HG02973 (cell line): Measurements from ENCODE around the gene YAE1.

Source experiments
- ATAC-seq: cut with Tn5 transposase; IDR thresholded peaks from one replicate; pipeline ENCODE4 v1.9.1; 2021; ENCODE audit warnings: moderate library complexity; ENCODE audit not compliant: unreplicated experiment

The YAE1 gene

DNA sequence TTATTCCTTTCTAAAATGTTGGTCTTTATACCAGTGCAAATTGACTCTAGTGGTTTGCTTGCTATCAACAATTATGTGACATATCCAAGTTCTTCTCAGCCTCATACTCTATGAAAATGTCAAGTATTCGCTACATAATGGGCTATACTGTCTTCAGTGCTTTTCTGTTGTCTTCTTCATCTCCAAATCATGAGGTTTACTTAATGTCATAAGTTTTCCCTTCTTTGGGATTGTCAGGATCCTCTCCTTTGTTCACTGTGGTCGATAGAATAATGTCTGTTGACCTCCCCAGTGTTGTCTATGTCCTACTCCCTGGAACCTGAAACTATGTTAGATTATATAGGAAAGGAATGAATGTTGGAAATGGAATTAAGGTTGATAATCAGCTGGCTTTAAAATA lies 40.7 kb downstream of the YAE1 start:
- ATAC-seq, result no peak

DNA sequence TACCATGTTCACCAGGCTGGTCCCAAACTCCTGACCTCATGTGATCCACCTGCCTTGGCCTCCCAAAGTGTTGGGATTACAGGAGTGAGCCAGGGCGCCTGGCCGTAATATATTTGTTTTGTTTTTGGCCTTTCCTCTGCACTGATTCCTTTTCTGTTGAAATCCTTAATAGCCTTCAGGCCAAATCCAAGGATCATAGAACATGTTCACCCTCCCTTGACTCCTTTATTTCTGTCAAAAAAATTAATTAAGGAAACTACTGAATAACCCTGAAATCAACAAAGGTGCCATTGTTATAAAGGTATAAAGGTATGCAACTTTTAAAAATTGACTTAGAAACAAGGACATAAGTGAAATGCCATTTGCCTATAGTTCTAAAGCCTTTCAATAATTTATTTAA lies 41.7 kb downstream of the YAE1 start:
- no peak for ATAC-seq

DNA sequence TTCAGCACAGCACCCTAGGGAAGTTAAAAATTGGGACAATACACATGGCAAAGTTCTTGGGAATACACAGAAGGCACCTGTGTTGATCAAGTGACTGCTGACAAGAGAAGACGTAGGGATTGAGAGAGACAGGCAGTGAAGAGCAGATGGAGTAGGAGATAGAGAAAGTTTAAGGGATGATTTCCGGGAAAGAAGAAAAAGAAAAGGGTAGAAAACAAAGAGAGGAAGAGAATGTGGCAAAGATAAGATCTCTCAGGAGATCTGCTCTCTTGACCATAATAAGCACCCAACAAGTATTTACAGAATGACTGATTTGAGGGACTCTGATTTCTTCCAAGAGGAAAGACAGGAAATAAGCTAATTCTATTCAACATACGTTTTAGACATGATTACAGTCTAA lies 42.1 kb downstream of the YAE1 start:
- ATAC-seq, result no peak

DNA sequence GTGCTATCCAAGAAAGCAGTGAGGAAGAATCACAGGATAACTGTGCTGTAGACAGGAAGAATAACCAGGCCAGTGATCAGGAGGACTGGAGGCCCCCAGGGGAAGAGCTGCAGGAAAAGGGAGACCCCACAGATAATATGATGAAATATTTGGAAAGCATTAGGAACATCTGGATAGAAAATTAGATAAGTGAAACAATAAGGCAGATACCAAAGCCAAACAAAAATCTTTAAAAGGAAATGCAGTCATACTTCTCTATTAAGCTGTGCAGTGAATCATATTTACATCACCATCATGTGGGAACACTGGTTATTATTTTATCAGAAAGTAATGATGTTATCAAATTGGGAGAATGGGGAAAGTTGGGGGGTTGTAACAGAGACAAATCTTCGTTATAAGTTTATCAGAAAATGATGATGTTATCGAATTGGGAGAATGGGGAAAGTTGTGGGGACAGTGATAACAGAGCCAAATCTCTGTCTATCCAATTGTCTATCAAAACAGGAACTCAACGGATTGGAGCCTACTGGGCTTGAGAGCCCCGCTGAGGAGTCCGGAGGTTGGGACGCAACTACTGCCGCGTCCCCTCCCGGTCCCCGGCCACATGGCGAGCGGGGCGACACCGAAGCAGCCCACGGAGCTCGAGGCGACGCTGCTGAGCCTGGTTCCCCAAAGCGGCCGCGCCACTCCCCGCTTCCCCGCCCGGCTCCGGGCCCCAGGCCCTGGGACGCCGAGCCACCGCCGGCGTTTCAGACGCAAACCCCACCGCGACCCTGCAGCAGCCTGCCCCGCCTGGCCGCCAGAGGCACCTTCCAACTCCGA lies 43.1 kb downstream of the YAE1 start:
- ATAC-seq, result no peak

DNA sequence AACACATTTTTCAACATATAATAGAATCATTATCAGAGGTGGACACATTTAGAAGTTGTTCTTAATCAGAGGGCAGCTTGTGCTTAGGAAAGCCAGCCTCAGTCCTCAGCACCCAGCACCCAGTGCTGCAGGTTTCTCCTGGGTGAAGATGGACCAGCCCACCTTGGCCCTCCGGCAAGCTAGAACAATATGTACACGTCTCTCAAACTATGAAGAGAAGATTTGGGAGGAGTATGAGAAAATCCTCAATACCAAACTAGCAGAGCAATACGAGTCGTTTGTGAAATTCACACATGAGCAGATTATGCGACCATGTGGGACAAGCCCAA lies 43.7 kb downstream of the YAE1 start:
- no peak for ATAC-seq

DNA sequence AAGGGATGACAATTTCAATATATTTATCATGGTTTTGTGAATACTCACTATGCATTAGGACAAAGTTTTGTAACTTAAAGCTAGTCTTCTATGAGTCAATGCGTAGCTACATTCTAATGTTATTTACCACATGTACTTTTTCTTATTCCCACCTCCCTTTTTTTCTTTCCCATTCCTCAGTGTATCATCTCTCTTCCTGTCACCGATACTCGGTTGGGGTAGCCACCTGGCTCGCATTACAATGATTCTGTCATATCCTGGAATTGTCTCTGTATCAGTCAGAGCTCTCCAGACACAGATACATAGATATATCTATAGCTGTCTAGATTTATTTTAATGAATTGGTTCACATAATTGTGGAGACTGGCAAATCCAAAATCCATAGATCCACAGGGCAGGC lies 47.4 kb downstream of the YAE1 start:
- no peak for ATAC-seq

DNA sequence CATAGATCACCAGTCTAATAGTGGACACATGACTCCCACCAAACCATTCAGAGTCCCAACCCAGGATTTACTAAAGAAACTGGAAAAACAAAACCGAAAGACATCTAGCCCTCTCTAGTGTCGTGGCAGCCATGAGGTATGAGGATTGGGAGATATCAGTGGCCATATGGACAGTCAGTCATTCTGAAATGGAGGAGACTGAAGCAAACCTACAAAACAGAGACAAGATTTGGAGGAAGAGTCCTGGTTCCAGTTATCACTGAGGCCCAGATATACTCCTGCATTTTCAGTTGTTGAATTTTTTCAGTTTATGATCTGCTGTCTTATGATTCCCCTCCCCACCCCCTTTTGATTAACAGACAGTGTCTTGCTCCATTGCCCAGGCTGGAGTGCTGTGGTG lies 48.1 kb downstream of the YAE1 start:
- ATAC-seq, result no peak

DNA sequence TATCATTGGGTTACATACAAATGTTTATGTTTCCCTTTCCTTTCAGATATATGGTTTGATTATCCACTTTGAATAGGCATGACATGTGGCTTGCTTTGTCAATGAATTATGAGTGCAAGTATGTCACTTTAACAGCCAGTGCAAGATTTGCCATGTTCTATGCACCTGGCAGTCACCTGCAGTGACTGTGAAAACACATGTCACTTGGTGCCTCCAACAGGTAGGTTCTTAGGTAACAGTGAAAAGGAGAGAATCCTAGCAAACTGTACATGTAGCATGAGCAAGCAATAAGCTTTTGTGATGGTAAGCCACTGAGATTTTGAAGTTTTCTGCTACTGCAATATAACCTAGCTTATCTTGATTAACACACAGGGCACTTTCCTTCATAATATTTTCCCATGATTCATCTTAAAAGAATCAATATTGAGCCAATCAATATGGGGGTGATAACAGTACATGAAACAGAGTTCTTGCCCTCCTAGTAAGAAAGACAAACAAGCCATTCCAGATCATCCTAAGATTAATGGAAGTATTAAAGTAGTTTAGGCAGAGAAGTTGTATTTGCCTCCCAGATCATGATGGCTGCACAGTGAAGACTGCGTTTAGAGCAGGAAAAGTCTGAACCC lies 49.3 kb downstream of the YAE1 start:
- ATAC-seq, result no peak

DNA sequence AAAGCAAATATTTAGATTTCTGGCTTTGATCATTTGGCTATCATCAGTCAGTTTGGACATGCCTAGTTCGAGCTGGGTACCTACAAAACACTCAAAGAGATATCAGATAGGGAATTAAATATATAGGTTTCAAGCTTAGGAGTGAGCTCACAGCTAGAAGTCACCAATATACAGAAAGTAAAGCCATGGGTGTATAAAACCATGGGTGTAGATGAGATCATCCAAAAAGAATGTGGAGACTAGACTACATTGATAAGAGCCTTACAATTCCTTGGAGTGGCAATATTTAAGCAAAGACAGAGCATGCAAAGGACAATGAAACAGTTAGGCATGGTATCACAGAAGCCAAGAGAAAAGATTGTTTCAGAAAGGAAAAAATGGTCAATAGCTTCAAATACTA lies 49.9 kb downstream of the YAE1 start:
- ATAC-seq, result no peak

DNA sequence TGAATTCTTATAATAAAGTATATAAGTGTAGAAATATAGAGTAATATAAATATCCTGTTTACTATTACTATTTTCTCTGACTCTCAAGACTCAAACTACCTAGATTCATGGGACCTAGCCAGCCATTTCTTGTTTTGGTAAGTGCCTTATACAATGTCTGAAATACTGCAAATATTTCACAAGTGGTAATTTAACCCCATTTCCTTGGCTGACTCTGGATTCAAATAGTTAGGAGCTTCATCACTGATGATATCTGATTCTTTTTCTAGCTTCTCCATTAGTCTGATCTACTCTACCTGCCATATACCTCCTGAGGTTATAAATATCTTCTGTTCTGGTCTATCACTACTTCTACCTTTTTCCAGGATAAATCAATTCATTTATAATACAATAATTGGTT lies 50.8 kb downstream of the YAE1 start:
- ATAC-seq, result no peak

DNA sequence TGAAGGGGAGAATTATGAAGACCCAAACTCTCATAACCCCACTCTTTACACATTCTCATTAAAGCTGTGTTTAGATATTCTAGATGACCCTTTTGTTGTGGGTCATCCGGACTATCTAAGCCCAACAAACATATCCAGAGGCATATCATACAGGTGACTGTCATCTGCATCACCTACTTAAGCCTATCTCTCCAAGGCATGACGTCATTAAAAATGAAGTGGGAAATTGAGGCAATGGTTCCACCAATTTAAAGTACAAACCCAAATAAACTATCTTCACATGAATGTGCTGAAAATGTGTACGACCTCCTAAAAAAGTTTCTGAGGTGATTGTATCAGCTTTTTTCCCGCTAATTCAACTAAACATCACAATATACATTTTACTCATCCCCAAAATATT lies 52.7 kb downstream of the YAE1 start:
- no peak for ATAC-seq

DNA sequence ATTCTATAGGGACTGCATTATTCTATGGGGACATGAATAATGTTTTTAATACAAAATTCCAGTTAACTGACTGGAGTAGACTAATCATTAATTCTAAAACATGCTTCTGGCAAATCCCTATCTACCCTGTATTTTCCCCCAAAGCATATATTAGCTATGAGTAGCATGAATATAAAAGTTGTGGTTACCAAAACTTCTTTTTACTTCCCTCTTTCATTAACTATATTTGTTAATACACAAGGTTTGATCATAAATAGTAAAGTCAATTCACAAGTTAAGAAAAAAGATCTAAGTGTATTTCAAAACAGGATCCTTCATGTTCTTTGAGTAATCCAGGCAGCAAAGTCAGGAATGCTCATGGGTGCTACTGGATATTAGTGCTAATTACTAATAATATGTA lies 54.3 kb downstream of the YAE1 start:
- ATAC-seq, result no peak

DNA sequence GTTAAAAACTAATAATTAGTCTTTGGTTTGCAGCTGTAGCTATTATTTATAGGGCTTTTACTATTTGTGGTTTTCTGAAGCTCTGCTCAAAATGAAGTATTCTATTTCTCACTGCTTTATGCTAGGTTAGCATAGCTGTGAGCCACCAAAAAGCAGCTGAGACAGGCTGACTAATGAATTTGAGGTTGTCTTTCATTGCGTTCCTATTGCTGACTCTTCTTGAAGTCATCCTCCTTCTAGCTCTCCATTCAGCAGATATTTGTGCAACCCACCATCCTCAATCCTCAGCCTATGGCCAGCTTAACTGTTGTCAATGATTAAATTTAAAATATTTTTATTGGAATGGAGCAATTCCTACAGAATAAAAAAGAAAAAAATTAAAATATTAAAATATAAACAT lies 55.1 kb downstream of the YAE1 start:
- no peak for ATAC-seq

DNA sequence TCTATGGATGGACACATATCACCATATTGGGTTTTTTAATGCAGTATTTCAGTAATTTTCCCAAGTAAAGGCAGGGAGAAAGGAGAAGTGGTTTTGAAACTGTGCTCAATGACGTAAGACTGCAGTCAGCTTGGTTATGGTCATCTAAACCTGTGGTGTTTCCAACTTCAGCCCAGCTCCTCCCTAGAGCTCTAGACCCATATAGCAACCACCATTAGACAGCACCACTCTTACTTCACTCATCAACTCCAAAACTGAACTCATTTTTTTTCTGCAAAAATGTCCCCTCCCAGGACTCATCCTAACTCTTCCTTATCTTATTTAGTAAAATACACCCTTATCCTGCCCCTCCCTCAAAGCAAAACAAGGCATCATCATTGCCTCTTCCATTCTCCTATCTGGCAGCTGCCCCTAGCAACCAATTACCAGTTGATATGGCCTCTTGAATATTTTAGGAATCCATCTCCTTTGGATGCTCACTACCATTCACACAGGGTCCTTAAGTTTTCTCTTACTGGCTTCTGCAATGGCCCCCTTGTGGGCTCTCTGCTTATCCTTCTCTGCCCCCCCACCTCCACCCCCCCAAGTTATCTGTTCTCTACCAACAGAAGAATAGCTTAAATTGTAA lies 55.7 kb downstream of the YAE1 start:
- no peak for ATAC-seq
